Measurements from ENCODE around the gene ITPRIPL2.

The ITPRIPL2 gene

DNA sequence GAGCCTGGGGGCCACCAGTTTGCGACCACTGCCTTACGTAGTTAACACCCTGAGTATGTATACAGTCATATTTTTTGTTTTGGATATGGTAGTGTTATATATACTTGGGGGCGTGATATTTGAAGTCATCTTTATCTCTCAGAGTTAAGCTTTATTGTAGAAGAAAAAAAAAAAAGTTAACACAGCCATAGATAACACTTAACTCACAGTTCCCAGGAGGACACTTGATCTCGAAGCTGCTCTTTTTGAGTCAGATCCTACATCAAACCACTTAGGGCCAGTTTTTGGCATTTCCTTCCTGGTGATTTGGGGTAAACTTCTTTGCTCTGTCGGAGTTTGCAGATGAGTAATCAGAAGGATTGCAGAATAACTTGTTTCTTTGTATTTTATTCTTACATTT, 5.8 kb downstream of the ITPRIPL2 start:
- no peak for DNase-seq (ENCODE audit: low spot score)

DNA sequence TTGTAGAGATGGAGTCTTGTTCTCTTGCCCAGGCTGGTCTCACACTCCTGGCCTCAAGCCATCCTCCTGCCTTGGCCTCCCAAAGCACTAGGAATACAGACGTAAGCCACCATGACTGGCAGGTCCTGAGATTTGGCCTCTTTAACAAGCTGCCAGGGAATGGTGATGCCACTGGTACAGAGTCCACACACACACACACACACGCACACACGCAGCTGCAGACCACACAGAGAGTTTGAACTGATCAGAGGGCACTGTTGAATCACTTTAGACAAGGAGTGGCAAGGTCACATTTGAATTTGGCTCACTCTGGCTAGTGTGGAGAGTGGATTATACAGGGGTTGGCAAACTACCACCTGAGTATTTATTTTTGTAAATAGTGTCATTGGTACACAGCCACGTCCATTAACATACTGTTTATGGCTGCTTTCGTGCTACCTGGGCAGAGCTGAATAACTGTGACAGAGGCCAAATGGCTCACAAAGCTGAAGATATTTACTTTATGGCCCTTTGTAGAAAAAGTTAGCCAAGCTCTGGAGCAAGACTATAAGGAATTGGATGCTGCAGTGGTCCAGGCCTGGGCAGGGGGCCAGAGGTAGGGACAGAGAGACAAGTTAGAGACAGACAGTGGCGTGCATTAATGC, 9.9 kb downstream of the ITPRIPL2 start:
- no peak for DNase-seq (ENCODE audit: low spot score)

DNA sequence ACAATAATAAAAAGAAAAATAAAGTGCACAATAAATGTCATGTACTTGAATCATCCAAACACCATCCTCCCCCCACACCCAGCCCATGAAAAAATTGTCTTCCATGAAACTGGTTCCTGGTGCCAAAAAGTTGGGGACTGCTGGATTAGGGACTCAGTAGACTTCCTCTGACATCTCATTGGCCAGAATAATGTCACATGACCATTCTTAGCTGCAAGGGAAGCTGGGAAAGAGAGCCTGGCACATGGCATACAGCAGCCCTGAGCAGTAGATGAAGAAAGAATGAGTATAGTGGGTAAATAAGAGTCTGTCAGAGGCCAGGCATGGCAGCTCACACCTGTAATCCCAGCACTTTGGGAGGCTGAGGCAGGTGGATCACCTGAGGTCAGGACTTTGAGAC, 12.5 kb downstream of the ITPRIPL2 start:
- no peak for DNase-seq (ENCODE audit: low spot score)

DNA sequence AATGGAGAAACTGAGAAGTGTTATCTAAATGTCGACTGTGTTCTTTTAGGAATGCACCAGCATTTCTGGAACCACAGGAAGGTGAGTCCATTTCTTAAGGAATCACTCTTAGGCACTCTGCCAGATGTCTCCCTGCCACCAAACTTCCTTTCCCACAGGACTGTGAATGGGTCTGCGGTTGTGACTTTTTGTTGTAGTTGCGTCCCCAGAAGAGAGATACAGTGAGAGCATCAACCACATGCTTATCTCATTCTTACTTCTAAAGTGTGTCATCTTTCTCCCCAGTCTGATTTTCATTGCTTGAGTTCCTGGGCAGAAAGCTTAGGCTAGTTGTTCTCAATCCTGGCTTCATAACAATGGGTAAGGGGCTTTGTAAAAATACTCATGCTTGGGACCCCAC, 13.4 kb downstream of the ITPRIPL2 start:
- no peak for DNase-seq (ENCODE audit: low spot score)

DNA sequence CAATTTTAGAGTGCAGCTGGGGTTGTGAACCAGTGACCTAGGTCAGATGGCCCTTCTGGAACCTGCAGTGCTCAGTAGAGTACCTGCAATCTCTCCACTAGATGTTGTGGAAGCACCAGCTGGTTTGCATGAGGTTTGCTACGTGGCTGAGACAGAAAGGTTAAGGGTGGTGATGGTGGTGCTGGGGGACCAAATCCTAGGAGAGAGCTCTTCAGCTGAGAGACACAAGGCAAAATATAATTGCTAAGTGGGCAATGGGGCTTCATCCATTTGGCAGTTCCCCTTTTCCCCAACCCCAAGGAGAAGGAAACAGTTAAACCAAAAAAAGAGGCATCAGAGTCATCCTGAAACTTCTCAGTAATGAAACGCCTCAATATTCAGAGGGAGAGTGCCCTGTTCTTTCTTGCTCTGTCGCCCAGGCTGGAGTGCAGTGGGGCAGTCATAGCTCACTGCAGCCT, 13.9 kb downstream of the ITPRIPL2 start:
- DNase-seq (ENCODE audit: low spot score): no peak

DNA sequence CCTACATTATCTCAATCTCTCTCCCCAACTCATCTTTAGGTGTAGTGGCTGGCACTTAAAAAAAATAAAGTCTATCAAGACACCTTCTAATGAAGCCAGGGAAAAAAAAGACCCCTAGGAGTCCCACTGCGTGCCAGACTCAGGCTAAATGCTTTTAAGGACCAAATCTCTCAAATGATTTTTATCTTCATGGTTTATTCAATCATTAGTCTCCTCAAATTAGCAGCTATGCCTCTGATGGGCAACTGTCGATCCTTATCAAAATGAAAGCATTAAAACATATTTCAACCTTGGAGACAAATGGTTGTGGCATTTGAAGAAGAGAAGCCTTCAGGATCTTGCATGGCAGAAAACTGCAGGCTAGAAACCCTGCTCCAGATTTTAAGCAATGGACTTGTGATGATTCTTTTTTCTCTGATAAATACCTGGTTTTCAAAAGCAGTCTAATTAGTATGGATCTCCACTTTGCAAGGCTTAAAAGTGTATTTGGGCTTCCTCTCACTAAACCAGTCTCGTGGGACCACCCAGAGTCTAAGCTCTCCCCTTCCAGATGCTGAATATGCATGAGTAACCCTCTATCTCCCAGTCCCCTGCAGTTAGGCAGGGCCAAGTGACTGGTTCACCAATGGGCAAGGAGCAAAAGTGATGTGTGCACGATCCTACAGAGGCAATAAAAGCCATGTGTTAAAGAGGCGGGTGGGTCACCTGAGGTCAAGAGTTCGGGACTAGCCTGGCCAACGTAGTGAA, 14.9 kb downstream of the ITPRIPL2 start:
- DNase-seq (ENCODE audit: low spot score): no peak

DNA sequence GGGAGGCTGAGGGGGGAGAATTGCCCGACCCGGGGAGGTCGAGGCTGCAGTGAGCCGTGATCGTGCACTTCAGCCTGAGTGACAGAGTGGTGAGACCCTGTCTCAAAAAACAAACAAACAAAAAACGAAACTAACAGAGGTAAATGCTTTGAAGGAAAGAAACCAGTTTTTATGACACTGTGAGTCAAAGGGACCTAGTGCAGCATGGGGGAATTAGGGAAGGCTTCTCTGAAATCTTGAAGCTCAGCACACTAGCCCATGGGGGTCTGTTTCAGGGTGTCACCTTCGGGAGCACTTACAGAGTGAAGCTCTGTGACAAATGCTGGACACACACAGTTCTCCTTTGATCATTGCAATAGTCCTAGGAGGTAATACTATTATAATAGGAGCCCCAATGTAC, 16.6 kb downstream of the ITPRIPL2 start:
- DNase-seq (ENCODE audit: low spot score): no peak

DNA sequence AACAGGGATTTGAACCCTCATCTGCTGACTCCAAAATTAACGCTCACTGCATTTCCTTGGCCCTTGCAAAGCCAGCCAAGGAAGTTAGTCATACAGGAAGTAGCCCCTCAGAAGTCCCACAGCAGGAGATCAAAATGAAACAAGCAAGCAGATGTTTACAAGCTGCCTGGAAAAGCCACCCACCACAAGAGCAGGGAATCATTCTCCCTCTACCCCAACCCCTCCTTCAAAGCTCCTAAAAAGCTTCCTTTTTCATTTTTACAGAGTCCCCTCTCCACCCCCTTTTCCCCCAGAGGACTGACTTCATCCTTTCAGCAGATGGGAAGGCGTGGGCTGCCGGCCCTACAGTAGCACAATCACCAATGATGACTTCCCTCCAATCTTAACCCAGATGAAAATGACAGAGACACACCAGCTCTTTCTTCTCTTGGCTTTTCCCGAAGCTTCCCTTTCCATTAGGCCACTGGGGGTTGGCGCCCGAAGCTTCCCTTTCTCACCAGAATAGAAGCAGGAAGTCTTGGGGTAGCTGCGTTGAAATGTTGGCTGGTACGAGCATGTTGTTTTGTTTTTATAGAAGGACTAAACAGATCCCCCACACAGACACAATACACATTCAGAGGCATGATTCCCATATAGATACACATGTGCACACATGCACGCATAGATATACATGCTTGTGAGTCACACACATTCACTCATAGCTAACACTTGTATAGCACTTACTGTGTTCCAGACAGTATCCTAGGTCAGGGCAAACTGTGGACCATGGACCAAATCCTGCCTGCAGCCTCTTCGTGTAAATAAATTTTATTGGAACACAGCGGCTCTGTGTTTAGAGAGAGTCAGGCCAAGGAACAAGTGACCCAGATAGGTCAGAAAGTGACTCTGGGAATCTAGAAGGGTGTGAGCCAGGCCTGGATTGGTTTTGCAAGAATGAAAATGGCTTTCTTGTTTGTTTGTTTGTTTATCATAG, 17.4 kb downstream of the ITPRIPL2 start:
- peak; percentile 66 for DNase-seq (ENCODE audit: low spot score)

DNA sequence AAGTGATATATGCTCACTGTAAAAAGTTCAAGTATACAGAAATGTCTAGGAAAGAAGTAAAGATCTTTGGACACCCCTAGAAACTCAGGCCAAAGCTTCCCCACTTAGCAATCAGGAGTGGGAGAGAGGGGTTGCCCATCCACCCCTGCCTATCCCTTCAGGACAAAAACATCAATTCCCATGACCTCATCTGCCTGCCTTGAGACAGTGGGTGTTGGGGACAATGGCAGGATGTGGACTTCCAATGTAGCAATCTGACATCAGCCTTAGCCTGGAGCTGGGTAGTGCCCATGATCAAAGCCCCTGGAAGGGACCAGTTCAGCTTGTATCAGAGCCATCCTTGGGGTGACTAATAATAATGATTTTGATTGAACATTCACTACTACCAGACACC, 18.1 kb downstream of the ITPRIPL2 start:
- DNase-seq (ENCODE audit: low spot score): no peak

DNA sequence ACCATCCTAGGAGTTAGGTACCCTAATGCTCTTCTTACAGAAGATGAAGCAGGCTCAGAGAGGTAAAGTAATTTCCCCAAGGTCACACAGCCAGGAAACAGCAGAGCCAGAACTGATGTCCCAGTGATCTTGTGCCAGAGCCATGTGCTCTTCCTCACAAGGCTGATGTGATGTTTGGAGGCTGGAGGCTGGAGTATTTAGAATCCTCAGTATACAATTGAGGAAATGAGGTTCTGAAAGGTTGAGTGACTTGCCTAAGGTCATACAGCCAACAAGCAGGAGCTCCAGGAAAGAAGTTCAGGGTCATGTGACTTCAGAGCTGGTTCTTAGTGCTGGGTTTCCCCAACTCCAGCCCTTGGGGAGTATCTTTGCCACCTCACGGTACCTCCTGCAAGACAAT, 18.5 kb downstream of the ITPRIPL2 start:
- no peak for DNase-seq (ENCODE audit: low spot score)

DNA sequence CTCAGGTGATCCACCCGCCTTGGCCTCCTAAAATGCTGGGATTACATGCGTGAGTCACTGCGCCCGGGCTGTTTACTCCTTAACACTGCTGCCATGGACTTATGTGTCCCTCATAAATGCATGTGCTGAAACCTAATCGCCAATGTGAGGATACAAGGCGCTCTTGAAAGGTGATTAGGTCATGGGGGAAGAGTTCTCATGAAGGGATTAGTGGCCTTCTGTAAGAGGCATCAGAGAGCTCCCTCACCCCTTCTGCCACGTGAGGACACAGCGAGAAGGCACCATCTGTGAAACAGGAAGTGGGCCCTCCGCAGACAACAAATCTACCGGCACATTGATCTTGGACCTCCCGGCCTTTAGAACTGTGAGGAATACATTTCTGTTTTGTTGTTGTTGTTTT, 19.1 kb downstream of the ITPRIPL2 start:
- DNase-seq (ENCODE audit: low spot score): no peak

DNA sequence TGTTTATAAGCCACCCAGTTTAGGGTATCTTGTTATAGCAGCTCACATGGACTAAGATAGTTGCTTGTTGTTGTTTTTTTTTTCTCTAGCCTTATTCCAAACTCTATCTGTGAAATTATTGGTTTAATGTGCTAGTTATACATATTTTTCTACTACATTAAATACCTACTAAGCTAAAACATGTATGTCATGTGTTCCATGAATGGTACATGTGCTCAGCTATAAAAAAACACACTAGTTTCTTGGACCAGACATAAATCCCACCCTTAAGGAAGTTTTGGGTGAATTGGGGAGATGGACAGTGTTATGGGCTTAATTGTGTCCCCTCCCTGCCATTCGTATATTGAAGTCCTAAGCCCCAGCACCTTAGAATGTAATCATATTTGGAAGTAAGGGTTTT, 19.8 kb downstream of the ITPRIPL2 start:
- DNase-seq (ENCODE audit: low spot score): no peak

DNA sequence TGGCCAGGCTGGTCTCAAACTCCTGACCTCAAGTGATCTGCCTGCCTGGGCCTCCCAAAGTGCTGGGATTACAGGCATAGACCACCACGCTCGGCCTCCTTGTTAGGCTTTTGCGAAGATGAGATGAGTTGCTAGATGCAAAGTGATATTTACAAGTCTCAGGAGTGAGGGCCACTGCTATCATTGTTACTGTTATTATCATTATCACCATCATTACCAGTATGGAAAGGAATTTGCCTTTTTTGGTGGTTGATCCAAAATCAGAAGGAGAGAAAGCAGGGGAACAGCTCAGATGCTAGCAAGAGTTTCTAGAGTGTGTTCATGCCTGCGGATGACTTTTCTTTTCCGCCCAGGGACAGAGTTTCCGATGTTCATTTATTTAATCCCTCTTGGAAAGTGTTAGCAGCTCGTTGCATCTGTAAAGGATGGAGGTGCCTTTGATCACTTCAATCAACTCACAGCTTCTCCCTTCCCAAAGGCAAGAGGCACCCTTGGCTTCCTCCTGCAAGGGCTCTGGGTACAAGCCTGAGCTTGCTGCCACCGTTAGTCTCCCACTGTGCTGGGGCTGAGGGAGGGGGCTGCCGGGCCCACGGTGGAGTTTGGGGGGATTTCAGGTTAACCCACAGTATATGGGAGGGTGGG, 21.6 kb downstream of the ITPRIPL2 start:
- no peak for DNase-seq (ENCODE audit: low spot score)

DNA sequence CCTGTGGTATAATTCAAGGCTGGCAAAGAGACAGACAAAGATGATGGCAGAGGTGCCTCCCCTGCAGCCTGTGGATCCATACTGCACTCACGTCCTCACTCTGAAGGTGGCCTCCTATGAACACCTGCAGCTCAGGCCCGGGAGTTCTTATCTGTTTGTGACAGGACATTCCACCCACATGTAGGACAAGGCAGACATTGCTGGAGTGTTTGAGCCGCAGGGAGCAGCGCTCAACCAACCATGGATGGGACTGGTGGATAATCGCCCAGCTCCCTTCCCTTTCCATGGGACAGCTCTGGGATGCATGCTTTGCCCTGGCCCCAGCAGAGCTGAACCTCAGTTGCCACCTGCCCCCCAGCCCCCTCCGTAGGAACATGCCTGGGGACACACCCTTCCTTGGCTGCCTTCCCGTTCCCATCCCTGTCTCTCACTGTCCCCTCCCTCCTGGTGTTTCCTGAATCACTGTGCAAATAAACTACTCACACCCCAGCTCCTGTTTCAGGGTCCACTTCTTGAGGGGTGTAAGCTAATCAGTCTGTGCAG, 22.2 kb downstream of the ITPRIPL2 start:
- no peak for DNase-seq (ENCODE audit: low spot score)

DNA sequence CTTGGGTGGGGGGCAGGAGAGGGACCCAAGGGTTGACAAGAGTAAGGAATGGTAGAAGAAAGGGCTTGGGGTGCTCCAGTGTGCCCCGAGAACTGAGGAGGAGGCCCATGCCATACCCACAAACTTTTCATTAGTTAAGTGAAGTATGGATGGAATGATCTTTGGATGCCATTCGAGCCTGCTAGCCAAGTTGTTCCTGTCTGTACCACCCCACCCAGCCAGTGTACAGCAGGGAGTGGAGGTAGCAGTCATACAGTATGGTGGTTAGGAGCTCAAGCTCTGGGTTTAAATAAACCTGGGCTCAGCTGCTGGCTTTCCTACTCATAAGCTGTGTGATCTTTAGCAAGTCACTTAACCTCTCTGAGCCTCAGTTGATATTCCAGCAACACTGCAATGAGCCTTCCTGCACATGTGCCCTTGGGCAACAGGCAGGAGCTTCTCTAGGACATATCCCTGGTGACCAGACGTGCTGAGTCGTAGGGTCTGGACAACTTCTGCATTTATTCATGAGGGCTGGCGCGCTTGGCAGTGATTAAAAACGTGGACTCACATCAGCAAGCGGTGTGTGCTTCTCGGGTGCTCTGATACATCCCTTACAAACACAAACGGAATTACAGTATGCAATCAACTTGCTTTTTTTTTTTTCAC, 22.9 kb downstream of the ITPRIPL2 start:
- DNase-seq (ENCODE audit: low spot score): peak; percentile 53

DNA sequence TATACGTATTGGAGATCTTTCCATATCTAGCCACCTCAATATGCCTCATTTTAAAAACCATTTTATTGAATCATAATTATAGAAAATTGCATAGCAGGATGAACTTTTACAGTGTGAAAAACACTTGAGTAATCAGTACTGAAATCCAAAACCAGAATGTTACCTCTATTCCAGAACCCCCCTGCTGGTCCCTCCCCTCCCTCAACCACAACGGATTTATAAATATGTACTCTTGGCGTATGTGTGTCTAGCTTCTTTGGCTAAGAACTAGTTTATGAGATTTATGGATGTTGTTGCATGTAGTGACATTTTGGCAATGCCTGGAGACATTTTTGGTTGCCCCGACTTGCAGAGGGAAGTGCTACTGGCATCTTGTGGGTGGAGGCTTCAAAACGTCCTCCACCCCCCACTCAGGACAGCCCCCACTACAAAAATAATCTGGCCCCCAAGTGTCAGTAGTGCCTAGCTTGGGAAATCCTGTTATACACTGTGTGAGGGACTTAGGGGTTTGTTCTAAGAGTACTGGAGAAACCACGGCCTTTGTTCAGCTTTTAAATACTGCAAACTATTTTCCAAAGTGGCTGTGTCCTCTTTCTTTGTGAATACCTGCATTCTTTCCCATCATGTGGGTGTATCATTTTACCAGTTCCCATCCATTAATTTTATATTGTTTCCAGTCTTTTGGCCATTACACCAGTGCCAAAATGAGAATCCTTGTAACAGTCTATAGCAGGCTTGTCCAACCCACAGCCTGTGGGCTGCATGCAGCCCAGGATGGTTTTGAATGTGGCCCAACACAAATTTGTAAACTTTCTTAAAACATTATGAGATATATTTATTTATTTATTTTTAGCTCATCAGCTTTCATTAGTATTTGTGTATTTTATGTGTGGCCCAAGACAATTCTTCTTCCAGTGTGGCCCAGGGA, 23.7 kb downstream of the ITPRIPL2 start:
- no peak for DNase-seq (ENCODE audit: low spot score)

DNA sequence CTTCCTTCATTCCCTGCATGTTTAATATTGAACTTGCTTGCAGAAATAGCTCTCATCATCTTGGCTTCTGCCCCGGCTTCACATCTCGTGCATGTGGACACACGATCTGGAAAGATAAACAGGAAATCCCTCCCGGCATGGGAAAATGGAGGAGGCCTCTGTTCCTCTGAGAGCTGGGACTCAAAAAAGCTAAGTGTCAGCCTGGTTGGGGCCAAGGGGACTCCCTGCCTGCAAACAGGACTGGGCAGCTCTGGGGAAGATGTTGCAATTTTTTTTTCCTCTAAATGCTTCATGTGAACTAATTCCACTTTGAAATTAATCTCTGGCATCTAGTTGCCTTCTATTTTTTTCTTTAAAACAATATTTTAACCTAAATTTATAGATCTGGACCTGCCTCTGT, 24.8 kb downstream of the ITPRIPL2 start:
- DNase-seq (ENCODE audit: low spot score): no peak

DNA sequence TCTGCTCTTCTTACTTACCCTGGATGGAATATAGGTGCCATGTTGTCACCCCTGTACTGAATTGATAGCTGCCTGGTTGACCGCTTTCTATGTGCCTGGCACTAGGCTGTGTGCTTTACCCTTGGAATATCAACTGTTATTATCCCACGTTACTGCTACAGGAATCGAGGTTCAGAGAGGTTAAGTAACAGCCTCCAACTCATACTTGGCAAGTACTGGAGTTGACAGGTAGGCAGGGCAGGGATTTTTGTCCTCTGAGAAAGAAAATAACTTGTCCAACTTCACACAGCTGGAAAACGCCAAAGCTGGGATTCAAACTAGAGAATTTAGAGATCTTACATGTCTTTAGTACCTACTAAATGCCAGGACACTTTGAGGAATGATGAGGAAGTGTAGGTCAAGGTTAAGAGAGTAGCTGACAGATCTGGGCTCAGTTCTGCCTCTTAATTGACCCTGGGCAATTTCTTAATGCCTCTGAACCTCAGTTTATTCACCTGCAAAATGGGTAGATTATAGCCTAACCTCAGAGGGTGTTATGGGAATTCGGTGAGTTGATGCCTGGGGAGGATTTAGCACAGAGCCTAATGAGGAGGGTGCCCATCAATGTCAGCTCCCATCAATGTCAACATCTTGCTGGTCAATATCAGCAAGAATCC, 25.8 kb downstream of the ITPRIPL2 start:
- DNase-seq (ENCODE audit: low spot score): no peak

DNA sequence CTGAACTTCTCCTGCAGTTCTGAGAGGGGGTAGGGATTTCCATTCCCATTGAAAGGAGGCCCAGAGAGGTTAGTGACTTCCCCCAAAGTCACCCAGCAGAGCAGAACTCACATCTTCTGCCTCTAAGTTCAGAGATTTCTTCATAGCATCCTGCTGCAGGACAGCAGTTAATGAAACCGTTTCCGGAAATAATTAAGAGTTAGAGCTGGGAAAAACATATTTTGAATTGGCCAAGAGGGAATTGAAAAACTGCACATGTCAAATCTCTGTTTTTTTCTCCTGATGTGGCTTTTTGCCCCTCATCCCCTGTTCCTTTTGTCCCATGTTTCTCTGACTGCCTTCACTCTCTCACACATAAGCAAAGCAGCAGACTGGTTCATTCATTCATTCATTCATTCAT, 26.6 kb downstream of the ITPRIPL2 start:
- DNase-seq (ENCODE audit: low spot score): no peak

Data from Ammon's horn (tissue), 1 donor.